ENCODE data around the gene ELMOD1.

GRCh38 chr11:107696140-107696539, 105.2 kb downstream of the ELMOD1 start:
- TF ChIP-seq EZH2phosphoT487 (IDR thresholded peaks at IDR 0.05; ENCODE audit: low read depth) (no peak), CTCF (IDR thresholded peaks at IDR 0.05; ENCODE audit: low read depth, low read length) (no peak)

All from OCI-LY3 (cell line).